Activated T-helper 2 cell treated with anti-CD3 and anti-CD28 coated beads, Interferon-gamma antibody, Interleukin-2, Interleukin-4, amounts not matched to agents 10 μg/mL and 5 μg/mL and 100 μg/mL, durations not matched to agents 14 hours and 24 hours and 36 hours (primary cell): ENCODE results near the gene RFC1. TPM values are rescaled to one million over a fixed set of nuclear protein-coding genes. Genes with fewer than 3 reads are reported as not detected.
"Not testable (repeated sequence)": the region's sequence is repeated elsewhere in the genome, so short reads cannot be mapped to it uniquely, and the experiment has no call there.

Experiments
- DNase-seq: peaks from one replicate; pipeline ENCODE4 v3.0.0; 2021; ENCODE audit warnings: low spot score
- H3K27ac Mint-ChIP-seq: one replicate; pipeline ENCODE4 v1.8.0; 2021; ENCODE audit warnings: mixed read lengths
- H3K27me3 Mint-ChIP-seq: one replicate; pipeline ENCODE4 v1.8.0; 2021; ENCODE audit warnings: low read depth, mixed read lengths
- H3K36me3 Mint-ChIP-seq: one replicate; pipeline ENCODE4 v1.8.0; 2021; ENCODE audit warnings: low read depth, mixed read lengths
- H3K4me1 Mint-ChIP-seq: one replicate; pipeline ENCODE4 v1.8.0; 2021; ENCODE audit warnings: low read depth, mixed read lengths
- H3K4me3 Mint-ChIP-seq: one replicate; pipeline ENCODE4 v1.8.0; 2021; ENCODE audit warnings: low read depth, mild to moderate bottlenecking, moderate library complexity, mixed read lengths
- H3K9me3 Mint-ChIP-seq: one replicate; pipeline ENCODE4 v1.8.0; 2021; ENCODE audit warnings: mixed read lengths
- intact Hi-C: fragments of 100-400 bp; cut with micrococcal nuclease; formaldehyde crosslinking; loops from one replicate; pipeline ENCODE4 v1.15.1; 2023
- total RNA-seq: library from RNA; stranded (reverse); gene quantifications from 2 replicates; pipeline ENCODE4 v1.2.3, GENCODE V29; 2022

The RFC1 gene
- total RNA-seq, 1 donor from 2014 or later, result 64.7 TPM

DNA sequence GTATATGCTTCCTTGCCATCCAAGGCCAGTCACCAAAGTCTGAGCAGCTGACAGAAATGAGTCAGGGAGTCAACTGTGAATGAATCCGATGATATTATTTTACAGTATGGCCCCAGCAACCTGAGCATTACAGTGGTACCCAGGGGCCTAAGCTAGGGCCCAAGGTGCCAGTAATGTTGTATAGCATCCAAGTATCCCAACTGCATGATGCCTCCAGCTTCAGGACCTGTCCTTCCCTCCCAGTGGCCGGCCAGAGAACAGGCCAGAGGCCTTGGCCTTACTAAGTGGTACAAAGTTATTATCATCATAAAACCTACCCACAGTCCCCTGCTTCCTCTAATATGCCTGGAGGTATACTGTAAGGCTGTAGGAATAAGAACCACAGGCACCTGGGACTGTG lies 79.9 kb downstream of the RFC1 start:
- Mint-ChIP-seq H3K27me3 (no peaks in the 10 kb centered on the region), H3K4me1 (peaks cover 18% of the 10 kb centered on the region), H3K27ac (no peak overlapping the region), H3K4me3 (no peak overlapping the region), H3K9me3 (no peaks in the 10 kb centered on the region), H3K36me3 (peaks cover 70% of the 10 kb centered on the region)
- intact Hi-C loops, result no loop called here
- DNase-seq, result no peak

DNA sequence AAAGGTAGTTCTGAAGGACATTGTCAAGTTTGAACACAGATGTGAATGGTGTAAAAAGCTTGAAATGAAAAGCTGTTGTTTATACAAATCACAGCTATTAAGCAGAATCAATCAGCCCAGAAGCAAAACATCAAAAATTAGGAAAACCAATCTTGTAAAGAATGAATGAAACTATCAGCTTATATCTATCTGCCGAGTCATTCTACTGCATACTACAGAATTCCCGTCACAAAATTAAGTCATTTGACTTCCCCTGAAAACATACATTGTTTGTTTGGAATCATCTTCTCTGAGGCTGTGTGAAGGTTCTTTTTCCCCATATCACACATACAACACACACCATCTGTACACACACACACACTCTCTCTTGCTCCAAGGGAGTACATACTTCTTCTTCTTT lies 80.3 kb downstream of the RFC1 start:
- peaks cover 65% of the 10 kb centered on the region for H3K36me3 Mint-ChIP-seq
- H3K4me1 Mint-ChIP-seq, result peaks cover 18% of the 10 kb centered on the region
- no peak overlapping the region for H3K4me3 Mint-ChIP-seq
- no peak for DNase-seq
- H3K27ac Mint-ChIP-seq, result no peak overlapping the region
- no peaks in the 10 kb centered on the region for H3K9me3 Mint-ChIP-seq
- intact Hi-C loops, result no loop called here
- no peaks in the 10 kb centered on the region for H3K27me3 Mint-ChIP-seq

- H3K36me3 Mint-ChIP-seq, result peaks cover 63% of the 10 kb centered on the region
These were observed 80.9 kb downstream of the RFC1 start for GRCh38 chr4:39285111-39285795.

GRCh38 chr4:39280770-39281169 lies 85.4 kb downstream of the RFC1 start:
- H3K27ac Mint-ChIP-seq, result no peak overlapping the region
- H3K9me3 Mint-ChIP-seq, result no peaks in the 10 kb centered on the region
- intact Hi-C loops, result no loop called here
- H3K36me3 Mint-ChIP-seq, result peaks cover 23% of the 10 kb centered on the region
- no peak for DNase-seq
- H3K4me3 Mint-ChIP-seq, result no peak overlapping the region
- H3K27me3 Mint-ChIP-seq, result no peaks in the 10 kb centered on the region
- peaks cover 5% of the 10 kb centered on the region for H3K4me1 Mint-ChIP-seq

More at GRCh38 chr4:39285111-39285795, 80.9 kb downstream of the RFC1 start:
- peaks cover 18% of the 10 kb centered on the region for H3K4me1 Mint-ChIP-seq
- H3K9me3 Mint-ChIP-seq, result no peaks in the 10 kb centered on the region
- H3K27me3 Mint-ChIP-seq, result no peaks in the 10 kb centered on the region
- H3K27ac Mint-ChIP-seq, result no peak overlapping the region
- no peak for DNase-seq
- no peak overlapping the region for H3K4me3 Mint-ChIP-seq
- intact Hi-C loops, result no loop called here

DNA sequence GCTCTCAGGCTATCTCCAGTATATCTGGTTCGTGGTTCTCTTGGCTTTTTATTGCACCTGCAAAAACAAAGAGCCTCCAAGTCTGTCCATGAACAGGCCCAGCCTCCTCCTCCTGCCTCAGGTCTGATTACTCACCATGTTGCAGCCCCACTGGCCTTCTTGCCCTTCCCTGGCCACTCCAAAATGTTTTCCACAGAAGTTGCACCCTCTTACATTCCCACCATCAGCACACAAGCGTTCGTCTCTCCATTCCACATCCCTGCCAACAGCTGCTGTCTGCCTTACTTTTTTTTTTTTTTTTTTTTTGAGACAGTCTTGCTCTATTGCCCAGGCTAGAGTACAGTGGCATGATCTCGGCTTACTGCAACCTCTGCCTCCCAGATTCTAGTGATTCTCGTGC lies 86.7 kb downstream of the RFC1 start:
- DNase-seq, result no peak
- Mint-ChIP-seq H3K27ac (no peak overlapping the region), H3K36me3 (peaks cover 13% of the 10 kb centered on the region), H3K4me1 (no peaks in the 10 kb centered on the region), H3K27me3 (no peaks in the 10 kb centered on the region), H3K4me3 (no peak overlapping the region), H3K9me3 (no peaks in the 10 kb centered on the region)
- intact Hi-C loops, result no loop called here

DNA sequence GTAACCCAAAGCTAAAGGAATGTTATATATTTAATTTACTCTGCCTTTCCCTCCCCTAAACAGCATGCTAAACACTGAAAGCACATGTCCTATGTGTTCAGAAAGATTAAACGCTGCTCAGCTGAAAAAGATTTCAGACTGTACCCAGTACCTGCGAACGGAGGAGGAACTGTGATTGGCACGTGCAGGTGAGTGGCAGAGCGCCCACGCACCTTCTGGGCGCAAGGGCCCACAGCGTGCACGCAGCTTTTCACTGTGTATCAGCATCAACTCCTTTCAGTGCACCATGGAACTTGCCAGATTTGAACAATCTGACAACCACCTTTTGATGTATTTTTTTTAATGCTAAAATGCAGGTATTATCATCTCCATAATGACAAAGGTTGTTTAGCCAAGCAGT lies 87.7 kb downstream of the RFC1 start:
- intact Hi-C loops, result no loop called here
- Mint-ChIP-seq H3K9me3 (no peaks in the 10 kb centered on the region), H3K27me3 (no peaks in the 10 kb centered on the region), H3K4me1 (no peaks in the 10 kb centered on the region), H3K36me3 (peaks cover 7% of the 10 kb centered on the region), H3K4me3 (no peak overlapping the region), H3K27ac (no peak overlapping the region)
- DNase-seq, result no peak

DNA sequence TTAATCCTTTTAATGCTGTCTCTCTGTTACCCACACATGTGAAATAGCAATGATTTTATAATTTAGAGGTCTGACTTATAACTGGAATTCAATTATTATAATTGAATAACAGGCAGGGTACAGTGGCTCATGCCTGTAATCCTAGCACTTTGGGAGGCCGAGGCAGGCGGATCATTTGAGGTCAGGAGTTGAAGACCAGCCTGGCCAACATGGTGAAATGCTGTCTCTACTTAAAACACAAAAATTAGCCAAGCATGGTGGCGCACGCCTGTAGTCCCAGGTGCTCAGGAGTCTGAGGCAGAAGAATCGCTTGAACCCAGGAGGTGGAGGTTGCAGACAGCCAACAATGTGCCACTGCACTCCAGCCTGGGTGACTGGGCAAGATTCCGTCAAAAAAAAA lies 88.5 kb downstream of the RFC1 start:
- H3K36me3 Mint-ChIP-seq, H3K9me3 Mint-ChIP-seq, H3K4me1 Mint-ChIP-seq, intact Hi-C loops, H3K27ac Mint-ChIP-seq, H3K4me3 Mint-ChIP-seq, H3K27me3 Mint-ChIP-seq, DNase-seq: not testable (repeated sequence)

GRCh38 chr4:39274503-39274902 lies 91.7 kb downstream of the RFC1 start:
- no peaks in the 10 kb centered on the region for H3K36me3 Mint-ChIP-seq
- H3K9me3 Mint-ChIP-seq, result no peaks in the 10 kb centered on the region
- no peaks in the 10 kb centered on the region for H3K27me3 Mint-ChIP-seq
- intact Hi-C loops, result no loop called here
- H3K4me1 Mint-ChIP-seq, result no peaks in the 10 kb centered on the region
- no peak for DNase-seq
- no peak overlapping the region for H3K4me3 Mint-ChIP-seq
- no peak overlapping the region for H3K27ac Mint-ChIP-seq

GRCh38 chr4:39263895-39264294 lies 102.3 kb downstream of the RFC1 start:
- H3K27me3 Mint-ChIP-seq, result no peaks in the 10 kb centered on the region
- no peak overlapping the region for H3K4me3 Mint-ChIP-seq
- no peaks in the 10 kb centered on the region for H3K4me1 Mint-ChIP-seq
- intact Hi-C loops, result no loop called here
- DNase-seq, result no peak
- no peak overlapping the region for H3K27ac Mint-ChIP-seq
- H3K36me3 Mint-ChIP-seq, result no peaks in the 10 kb centered on the region
- no peaks in the 10 kb centered on the region for H3K9me3 Mint-ChIP-seq

DNA sequence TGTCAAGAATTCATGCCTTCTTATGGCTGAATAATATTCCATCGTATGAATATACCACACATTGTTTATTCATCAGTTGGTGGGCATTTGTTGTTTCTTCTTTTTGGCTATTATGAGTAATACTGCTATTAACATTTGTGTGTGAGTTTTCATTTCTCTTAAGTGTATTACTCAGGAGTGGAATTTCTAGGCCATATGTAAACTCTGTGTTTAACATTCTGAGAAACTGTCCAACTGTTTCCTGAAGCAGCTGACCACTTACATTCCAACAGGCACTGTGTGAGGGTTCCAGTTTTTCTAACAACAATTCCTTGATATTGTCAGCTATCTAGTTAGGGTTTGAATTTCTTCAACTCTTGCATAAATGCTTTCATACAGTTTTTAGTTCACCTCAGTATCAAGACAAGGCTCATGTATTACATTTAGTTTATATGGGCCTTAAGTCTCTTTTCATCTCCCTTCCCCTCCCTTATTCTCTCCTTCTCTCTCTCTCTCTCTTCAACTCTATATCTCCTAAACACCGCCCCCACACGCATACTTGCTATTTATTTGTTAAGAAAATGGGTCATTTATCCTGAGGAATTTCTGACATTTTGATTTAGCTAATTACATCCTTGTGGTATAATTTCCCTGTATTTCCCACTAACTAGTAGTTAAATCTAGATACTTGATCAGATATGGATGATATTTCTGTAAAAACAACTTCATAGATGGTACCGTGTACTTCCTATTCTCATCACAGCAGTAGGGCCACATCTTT lies 106.4 kb downstream of the RFC1 start:
- Mint-ChIP-seq H3K4me1 (no peaks in the 10 kb centered on the region), H3K27me3 (no peaks in the 10 kb centered on the region), H3K9me3 (no peaks in the 10 kb centered on the region), H3K36me3 (no peaks in the 10 kb centered on the region), H3K4me3 (no peak overlapping the region), H3K27ac (no peak overlapping the region)
- intact Hi-C loops, result no loop called here
- no peak for DNase-seq

DNA sequence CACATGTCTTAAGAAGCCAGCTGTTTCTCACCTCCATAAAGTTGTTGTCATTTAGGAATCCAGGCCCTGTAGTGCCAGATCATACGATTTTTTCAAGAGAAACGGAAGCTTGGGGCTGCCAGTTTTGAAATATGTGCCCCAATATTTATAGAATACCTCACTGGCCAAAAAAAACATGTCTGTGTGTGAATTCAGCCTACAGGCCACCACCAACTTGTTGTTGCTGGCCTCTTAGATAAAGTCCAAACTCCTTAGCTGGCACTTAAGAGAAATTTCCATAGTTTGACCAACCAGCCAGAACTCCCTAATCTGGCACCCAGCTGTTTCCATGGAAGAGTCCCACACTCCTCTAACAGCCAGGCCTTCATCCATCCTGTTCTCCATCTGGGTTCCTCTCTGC lies 109.7 kb downstream of the RFC1 start:
- H3K4me3 Mint-ChIP-seq, result no peak overlapping the region

GRCh38 chr4:39255871-39256270 lies 110.3 kb downstream of the RFC1 start:
- Mint-ChIP-seq H3K4me1 (no peaks in the 10 kb centered on the region), H3K4me3 (no peak overlapping the region), H3K27ac (no peak overlapping the region), H3K27me3 (no peaks in the 10 kb centered on the region), H3K9me3 (no peaks in the 10 kb centered on the region), H3K36me3 (no peaks in the 10 kb centered on the region)
- no peak for DNase-seq
- intact Hi-C loops, result no loop called here

More for the DNA sequence above, 109.7 kb downstream of the RFC1 start:
- H3K27ac Mint-ChIP-seq, result no peak overlapping the region
- no peak for DNase-seq
- no peaks in the 10 kb centered on the region for H3K4me1 Mint-ChIP-seq
- no peaks in the 10 kb centered on the region for H3K27me3 Mint-ChIP-seq
- no peaks in the 10 kb centered on the region for H3K9me3 Mint-ChIP-seq
- intact Hi-C loops, result no loop called here
- H3K36me3 Mint-ChIP-seq, result no peaks in the 10 kb centered on the region

GRCh38 chr4:39255266-39255665 lies 110.9 kb downstream of the RFC1 start:
- Mint-ChIP-seq H3K36me3 (no peaks in the 10 kb centered on the region), H3K4me1 (no peaks in the 10 kb centered on the region), H3K27ac (no peak overlapping the region), H3K4me3 (no peak overlapping the region), H3K27me3 (no peaks in the 10 kb centered on the region), H3K9me3 (no peaks in the 10 kb centered on the region)
- no peak for DNase-seq
- intact Hi-C loops, result no loop called here
